Kidney tubule cell (primary cell): ENCODE results near the gene RAP1GAP2.
"Not testable (repeated sequence)": the region's sequence is repeated elsewhere in the genome, so short reads cannot be mapped to it uniquely, and the experiment has no call there.

Experiments
- DNase-seq: peaks from one replicate; pipeline ENCODE4 v3.0.0-alpha.2; 2018; ENCODE audit warnings: low spot score

The RAP1GAP2 gene

DNA sequence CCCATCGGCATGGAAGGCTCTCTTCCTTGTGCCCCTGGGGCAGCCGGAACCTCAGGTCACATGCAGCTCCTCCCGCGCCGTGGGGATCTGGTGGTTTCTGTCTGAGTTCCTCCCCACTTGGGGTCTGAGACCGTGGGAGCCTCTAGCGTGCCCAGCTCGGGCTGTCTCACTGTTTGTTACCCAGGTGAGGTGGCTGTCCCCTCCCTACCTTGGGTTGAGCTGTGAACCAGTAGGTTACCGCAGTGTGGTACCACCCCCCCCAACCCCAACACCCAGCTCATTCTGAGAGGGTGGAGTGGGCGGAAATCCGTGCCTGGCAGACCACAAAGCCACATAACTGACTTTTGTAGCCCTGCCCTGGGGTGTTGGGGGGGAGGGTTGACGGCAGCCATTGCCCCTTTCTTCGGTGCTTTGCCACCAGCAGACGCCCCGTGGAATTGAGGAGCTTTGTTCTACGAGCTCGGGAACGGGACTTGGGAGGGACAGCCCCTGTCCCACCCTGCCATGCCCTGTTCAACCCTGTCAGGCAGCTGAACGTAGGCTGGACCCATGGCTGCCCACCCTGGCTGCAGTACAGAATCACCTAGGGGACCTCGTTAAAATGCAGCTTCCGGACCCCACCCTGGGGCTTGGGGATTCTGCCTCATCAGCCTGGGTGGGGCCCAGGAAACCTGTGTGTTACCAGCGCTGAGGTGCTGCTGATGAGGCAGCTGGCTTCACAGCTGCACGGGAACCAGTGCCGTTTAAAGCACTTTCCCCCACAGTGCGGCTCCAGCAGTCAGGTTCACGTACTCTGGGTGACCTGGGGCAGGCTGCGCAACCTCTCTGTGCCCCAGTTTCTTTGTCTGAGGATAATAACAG is 18.5 kb downstream of the RAP1GAP2 start:
- DNase-seq: no peak

DNA sequence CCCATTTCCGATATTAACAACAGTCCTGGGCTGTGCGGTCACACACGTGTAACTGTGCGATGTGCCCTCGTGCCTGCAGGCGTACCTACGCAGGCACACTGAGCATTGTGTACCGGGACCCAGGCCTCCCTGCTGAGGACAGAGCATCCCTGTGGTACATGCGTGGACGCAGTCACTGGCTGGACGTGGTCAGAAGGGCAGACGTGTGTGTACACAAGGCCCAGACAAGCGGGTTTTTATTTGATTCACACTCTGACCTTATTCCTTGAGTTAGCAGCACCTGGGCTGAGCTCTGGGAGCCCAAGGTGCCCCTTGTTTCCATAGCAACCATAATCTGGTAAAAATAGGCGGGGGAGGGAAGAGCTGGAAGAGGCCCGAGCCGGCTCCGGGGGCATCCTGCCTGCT is 19.5 kb downstream of the RAP1GAP2 start:
- DNase-seq: no peak

DNA sequence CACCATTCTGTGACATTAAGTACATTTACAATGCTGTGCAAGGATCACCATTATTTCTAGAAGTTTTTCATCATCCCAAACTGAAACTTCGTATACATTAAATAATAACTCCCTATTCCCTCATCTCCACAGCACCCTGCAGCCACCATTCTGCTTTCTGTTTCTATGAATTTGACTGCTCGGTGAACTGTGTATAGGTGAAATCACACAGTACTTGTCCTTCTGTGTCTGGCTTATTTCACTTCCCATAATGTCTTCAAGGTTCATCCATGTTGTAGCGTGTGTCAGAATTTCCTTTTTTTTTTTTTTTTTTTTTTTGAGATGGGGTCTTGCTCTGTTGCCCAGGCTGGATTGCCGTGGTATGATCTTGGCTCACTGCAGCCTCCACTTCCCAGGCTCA is 20.4 kb downstream of the RAP1GAP2 start:
- no peak for DNase-seq

DNA sequence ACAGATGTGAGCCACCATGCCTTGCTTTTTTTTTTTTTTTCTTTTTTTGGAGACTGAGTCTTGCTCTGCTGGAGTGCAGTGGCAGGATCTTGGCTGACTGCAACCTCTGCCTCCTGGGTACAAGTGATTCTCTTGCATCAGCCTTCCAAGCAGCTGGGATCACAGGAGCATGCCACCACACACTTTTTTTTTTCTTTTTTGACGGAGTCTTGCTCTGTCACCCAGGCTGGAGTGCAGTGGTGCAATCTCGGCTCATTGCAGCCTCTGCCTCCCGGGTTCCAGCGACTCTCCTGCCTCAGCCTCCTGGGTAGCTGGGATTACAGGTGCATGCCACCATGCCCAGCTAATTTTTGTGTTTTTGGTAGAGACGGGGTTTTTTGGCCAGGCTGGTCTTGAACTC is 23.1 kb downstream of the RAP1GAP2 start:
- not testable (repeated sequence) for DNase-seq

DNA sequence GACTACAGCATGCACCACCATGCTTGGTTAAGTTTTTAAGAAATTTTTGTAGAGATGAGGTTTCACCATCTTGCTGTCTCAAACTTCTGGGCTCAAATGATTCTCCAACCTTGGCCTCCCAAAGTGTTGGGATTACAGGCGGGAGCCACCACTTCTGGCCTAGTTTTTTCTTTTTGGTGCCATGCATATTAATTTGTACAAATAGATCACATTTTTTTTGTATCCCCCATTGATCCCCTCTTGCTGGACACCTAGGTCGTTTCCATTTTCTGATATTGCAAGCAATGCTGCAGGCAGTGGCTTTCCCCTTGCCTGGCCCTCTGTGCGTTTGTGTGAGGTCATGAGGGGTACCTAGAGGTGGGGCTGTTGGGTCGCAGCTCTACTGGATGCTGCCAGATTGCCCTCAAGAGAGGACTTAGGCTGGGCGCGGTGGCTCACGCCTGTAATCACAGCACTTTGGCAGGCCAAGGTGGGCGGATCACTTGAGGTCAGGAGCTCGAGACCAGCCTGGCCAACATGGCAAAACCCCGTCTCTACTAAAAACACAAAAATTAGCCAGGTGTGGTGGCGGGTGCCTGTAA is 23.8 kb downstream of the RAP1GAP2 start:
- no peak for DNase-seq

DNA sequence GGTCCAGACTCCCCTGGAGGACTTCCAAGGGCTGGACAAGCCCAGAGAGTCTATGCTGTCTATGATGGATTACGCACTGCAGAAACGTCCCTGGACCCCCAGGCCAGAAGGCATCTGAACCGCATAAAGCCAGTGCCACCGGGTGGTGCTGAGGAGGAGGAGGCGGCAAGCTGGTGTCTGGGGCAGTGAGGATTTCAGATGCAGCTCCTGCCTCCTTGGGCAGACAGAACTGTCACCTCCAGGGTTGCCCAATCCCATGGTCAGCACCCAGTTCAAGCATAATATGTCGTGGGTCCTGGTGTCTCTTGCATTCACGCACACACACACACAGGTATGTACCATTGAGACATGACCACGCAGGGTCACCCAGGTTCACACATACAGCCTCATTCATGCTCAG is 25.6 kb downstream of the RAP1GAP2 start:
- no peak for DNase-seq

DNA sequence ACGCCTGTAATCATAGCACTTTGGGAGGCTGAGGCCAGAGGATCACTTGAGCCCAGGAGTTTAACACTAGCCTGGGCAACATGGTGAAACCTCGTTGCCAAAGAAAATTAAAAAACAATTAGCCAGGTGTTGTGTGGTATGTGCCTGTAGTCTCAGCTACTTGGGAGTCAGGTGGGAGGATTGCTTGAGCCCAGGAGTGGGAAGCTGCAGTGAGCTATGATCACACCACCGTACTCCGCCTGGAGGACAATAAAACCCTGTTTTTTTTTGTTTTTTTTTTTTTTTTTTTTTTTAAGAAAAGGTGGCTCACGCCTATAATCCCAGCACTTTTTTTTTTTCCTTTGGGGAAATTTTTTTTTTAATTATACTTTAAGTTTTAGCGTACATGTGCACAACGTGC is 26.1 kb downstream of the RAP1GAP2 start:
- no peak for DNase-seq

DNA sequence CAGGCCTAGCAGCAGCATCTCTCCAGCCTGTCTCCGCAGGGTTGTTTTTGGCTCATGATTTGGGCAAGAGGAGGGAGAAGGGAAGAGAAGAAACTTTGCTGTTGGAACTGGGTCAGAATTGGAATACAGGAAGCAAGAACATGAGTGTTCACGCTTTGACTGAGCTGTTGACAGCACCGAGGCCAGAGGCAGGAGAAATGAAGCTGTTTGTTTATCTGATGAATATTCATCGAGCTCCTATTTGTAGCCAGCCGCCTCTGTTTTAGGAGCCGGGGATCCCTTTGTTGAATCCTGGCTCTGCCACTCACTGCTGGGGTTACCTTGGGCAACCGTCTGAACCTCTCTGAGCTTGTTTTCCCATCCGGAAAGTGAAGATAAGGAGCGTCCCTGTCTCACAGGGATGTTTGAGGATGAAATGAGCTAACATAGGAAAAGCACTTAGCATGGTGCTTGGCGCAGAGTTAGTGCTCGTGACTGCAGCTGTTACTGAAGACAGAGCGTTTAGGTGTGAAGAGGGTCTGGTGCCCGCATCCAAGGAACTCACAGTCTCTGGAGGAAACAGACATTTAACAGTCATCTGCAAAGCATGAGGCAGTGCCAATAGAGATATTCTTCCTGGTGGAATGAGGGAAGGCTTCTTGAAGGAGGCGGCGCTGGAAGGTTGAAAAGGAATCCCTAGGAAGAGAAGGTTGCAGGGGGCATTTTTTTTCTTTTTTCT is 29.2 kb downstream of the RAP1GAP2 start:
- DNase-seq: no peak

DNA sequence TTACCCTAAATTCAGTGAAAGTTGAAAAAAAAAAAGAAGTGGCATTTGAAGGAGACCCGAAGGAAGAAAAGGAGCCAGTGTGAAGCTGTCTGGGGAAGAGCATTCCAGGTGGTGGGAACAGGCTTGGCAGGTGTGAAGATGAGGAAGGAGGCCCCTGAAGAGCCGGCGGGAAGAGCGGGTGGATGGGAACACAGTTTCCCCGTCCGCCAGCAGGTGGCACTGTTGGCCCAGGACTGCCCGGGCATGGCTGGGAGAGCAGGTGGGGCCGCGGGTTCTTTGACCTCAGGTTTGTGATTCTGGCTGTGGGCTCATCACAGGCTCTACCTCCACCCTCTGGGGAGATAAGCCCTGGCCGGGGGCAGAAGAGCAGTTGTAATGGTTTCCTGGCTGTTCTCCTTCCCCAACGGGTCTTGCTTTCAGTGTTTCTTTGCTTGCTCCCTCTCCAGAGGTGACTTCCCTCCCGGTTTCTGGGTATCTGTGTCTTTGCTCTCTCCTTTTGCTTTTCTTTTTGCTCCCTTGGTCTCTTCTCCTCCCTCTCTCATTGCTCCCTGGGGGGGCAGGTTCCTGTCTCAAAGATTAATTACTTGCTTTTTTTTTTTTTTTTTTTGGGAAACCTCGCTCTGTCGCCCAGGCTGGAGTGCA is 32.3 kb downstream of the RAP1GAP2 start:
- DNase-seq: peak; percentile 65

DNA sequence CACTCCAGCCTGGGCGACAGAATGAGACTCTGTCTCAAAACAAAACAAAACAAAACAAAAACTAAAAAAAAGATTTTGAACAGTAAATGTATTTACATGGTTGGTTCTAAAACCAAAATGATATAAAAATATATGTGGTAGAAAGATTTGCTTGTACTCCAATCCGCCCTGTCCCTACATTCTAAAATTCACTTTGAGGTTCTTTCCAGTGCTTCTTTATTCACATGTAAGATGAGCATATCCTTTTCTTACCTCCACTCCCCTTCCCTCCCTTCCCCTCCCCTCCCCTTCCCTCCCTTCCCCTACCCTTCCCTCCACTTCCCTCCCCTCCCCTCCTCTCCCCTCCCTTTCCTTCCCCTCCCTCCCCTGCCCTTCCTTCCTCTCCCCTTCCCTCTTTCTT is 34.4 kb downstream of the RAP1GAP2 start:
- no peak for DNase-seq

DNA sequence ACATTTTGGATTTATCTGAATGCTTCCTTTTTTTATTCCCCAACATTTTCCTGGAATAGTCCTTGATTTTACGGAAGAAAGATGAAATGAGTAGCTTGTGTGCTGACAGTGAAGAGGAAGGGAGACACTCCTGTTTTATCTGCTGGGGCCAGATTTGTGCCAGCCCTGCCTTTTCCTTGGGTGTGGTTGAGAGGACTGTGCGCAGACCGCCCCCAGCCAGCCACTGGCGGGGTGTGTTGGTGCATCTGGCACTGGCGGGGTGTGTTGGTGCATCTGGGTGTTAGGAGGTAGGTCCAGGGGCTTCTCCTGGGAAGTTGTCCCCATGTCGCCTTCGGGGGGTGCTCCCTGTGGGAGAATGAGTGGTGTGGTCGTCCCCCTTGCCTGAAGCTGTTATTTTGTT is 39.5 kb downstream of the RAP1GAP2 start:
- no peak for DNase-seq

DNA sequence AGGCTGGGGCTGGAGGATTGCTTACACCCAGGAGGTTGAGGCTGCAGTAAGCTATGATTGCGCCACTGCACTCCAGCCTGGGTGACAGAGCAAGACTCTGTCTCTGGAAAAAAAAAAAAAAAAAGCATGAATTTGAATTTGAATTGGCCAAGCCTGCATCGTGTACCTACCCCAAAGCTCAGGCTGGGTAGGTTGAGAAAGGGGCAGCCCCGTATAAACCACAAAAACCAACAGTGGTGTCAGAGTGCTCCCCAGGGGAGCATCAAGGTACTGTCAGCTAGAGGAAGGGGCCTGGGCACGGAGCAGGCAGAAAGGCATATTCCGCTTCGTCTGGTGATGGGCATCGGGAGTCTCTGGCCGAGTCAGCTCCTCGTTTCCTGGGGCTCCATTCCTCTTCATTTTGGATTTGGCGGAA is 40.9 kb downstream of the RAP1GAP2 start:
- DNase-seq: no peak

DNA sequence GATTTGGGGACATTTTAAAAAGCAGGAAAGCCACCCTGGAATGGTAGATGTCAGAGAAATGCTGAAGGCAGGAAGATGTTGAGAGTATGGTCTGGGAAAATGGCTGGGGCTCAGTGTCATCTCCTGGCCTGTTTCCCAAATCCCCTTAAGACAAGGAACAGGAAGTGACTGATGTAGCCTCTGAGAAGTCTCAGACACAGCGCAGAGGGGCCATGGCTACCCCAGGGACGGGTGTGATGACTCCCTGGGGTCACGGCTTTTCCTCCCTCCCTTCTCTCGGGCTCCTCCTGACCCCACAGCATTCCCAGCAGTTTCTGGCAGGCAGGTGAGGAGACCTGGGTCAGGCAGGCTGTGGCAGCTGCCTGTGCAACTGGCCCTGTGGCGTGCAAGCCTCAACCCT is 45.4 kb downstream of the RAP1GAP2 start:
- peak; percentile 13 for DNase-seq

DNA sequence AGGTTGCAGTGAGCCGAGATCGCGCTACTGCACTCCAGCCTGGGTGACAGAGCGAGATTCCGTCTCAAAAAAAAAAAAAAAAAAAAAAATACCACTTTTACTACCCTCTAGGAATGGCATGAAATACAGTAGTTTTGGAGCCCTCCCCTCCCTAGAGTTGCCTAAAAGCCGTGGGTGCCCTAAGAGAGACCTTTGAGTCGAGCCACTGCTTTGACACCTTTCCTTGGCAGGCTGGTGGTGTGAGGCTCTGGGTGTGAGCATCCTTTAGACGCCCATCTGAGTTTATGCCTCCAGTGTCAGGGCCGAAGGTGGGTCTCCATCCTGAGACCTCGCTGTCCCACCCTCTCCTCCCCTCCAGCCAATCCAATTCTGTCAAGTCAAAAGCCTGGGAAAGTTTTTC is 46.2 kb downstream of the RAP1GAP2 start:
- no peak for DNase-seq

DNA sequence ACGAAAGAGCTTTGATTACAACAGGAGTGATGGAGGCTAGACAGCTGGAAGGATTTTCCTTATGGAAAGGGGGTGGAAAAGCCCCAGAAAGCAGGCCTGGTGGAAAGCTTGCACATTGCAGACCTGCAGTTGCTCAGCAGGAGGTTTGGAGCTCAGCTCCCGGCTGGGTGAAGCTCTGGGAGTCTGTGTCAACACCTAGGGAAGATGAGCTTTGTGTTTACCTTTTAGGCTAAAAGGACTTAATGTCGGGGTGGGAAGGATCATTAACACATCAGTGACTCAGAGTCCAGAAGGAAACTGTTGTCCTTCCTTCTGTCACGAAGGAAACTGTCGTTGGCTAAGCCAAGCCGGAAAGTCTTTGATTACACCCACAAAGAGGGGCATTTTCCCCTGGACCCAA is 48.2 kb downstream of the RAP1GAP2 start:
- peak; percentile 65 for DNase-seq

DNA sequence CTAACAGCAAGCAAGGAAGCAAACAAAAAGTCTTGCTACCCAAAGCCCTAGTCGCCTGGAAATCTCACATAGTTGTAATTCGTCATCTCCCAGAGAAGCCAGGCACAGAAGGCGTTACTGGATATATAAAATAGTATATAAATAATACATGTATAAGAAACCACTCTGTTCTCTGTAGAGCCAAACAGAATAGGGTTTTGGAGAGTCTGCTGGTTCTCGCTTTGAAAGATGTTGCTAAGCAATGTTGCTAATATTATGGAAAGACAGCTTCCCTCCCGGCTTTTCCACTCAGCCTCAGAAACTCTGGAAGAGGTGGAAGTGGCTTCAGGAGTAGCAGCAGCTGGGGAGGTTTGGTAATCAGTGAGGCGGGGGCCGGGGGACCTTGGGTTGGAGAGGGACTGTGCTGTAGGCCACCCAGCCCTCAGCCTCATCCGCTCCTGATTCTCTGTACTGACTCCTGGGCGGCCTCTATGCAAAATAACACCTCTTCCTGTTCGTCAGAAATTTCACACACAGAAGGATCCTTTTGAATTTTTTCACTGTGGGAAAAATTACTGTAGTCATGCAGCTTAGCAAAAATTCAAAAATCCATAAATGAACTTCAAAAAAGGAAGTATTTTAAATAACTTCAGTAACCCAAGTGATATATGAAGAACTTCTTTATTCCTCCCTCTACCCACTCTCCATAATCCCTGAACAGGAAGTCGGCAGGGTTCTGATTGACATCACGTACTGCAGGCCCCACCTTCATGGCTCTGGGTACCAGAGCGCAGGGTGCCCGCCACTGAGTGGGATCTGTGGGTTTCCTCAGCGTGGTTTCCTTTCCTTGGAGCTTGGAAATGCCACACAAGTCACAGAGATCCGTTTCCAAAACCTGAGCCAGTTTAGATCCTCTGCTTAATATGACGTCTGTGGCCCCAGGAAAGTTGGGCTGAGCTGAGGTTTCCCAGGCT is 51.4 kb downstream of the RAP1GAP2 start:
- no peak for DNase-seq

DNA sequence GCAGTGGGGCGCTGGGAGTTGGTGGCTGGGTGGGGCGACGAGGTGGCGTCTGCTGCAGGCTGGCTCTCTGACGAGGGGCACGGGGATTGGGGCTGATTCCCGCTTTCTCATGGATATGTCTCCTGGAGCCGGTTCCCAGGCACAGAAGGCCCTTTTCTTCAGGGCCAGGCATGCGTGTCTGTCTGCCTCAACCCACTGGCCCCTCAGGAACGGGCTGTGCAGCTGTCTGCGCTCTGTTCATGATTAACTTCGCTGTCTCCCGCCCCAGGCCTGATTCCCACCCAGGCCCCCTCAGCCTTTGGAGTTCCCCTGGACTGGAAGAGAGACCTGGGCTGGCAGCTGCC is 53.1 kb downstream of the RAP1GAP2 start:
- peak; percentile 92 for DNase-seq

DNA sequence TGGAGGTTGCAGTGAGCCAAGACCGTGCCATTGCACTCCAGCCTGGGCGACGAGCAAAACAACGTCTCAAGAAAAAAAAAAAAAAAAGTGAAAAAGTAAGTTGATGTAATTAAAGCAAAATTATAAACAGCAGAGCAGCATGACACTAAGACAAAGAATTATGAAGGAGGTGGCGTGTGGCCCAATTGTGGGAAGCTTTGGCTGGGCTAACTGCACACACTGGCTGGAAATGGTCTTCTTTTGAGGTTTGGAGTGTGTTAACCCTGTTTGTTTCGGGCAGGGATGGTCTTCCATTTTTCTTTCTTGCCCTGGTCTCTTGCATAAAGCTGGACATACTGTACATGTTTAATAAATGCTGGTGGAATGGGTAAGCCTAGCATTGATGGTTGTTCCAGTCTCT is 54.8 kb downstream of the RAP1GAP2 start:
- DNase-seq: no peak

DNA sequence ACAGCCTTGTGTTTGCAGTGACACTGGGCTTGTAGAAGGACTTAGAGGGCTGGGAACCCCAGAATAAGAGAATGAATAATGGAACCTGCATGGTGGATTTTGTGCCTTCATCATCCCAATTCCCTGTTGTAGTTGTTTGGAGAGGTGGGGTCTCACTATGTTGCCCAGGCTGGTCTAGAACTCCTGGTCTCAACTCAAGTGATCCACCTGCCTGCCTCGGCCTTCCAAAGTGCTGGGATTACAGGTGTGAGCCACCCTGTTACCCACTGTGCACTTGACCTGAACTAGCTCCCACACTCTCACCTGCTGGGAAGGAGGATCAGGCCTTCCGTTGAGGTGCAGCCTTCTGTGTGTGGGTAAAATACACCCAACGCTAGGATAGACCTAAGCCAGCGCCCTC is 55.4 kb downstream of the RAP1GAP2 start:
- no peak for DNase-seq

DNA sequence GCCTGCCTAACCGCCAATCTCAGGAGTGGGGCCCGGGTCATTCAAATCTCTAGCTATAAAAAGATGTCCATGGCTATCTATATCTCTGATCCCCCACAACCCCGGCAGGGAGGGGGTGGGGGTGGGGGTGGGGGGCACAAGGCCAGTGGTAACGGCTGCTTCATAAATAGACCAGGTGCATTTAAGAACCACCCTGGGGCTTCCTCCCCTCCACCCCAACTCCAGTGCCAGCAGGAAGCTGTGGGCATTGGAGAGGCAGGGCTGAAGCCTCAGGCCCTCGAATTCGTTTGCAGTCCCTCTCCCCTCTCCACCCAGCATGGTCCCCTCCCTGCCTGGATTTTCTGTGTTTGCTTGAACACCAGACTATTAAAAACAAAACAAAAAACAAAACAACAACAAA is 56.0 kb downstream of the RAP1GAP2 start:
- no peak for DNase-seq

DNA sequence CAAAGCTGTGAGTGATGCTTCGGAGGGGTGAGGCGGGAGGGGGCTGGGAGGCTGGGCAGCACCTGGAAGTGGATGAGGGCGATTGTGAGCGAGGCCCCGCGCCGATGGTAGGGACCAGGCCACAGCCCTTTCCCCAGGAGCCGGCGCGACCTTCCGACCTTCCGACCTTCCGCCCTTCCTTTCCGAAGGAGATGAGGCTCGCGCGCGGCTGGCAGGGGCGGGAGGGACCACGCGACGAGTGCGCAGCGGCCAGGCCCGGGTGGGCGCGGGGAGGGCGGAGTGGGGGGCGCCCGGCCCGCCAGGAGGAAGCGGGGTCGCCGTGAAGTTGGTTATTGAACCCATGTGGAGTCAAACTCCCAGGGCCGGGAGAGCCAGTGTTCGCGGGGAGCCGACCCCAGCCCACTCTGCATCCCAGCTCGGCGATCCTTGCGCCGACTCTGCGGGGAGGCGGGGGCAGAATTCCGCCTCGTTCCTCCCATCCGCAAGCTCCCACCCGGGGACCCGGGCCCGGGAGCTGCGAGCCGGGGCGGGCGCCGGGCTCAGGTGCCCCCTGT is 56.6 kb downstream of the RAP1GAP2 start:
- no peak for DNase-seq
